ENCODE data around the gene PWP1. TPM values are rescaled to one million over a fixed set of nuclear protein-coding genes. Genes with fewer than 3 reads are reported as not detected.

PWP1 gene
- total RNA-seq, 1 experiment from 2014 or later: 49.7 TPM

DNA sequence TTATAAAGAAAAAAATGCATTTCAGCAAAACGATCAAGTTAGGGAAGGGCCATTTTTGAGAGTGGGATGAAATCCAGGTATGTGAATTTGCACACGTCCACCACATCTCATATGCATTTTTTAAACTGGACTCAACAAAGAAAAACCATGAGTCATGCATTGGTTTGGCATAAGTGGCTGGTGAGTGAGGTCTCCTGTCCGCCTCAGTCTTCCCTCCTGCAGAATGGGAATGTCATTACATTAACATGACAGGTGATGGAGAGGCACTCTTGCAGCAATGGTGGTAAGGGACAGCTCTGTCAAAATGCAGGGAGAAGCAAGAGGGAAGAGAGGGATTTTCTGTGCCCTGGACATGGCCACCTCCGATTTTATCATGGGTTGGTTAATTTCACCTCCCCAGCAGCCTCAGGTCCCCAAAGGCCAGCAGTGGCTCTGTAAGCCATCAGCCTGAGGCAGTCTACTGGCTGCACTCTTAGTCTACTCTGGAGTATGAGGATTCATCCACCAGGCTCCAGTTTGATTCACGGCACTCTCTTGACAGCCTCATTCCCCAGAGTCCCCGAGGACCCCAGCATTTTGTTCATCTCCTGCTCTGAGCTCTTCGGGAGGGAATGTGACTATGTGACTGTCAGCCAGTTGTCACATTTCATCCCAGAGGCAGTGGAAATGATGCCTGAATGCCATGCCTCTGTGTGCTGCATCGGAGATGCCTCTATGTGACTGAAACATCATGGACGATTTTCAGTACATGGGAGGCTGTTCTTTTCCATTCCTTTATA is 17.1 kb upstream of the PWP1 start:
- H3K27ac Mint-ChIP-seq: 0 out of 7 replicates have a peak overlapping the region, but pooled peaks of 1 of the 3 experiments have one; percentile 24
- H2BK12ac ChIP-seq (ENCODE audit: insufficient read length, low read depth, low read length): no peak overlapping the region
- H3K79me2 ChIP-seq (ENCODE audit: insufficient read depth, low read length): no peaks in the 10 kb centered on the region
- H3K4me2 ChIP-seq (ENCODE audit: insufficient read depth, insufficient read length, low read length): no peak overlapping the region
- H3K36me3 Mint-ChIP-seq (ENCODE audit: insufficient read depth in 1 of 3, low read depth in 3 of 3): no peaks in the 10 kb centered on the region
- H2BK5ac ChIP-seq (ENCODE audit: insufficient read length, low read length): no peak overlapping the region
- no CpG with 5 or more reads among the region's 9 CpGs for WGBS (ENCODE audit: extremely low coverage, insufficient read length, low lambda C conversion rate)
- H3K23me2 ChIP-seq (ENCODE audit: insufficient read length, low read depth, low read length, poor library complexity, severe bottlenecking): no peaks in the 10 kb centered on the region
- no peak for DNase-seq
- H3K14ac ChIP-seq (ENCODE audit: insufficient read depth, low read length): no peak overlapping the region
- no peak overlapping the region for H3K23ac ChIP-seq (ENCODE audit: insufficient read length, low read depth, low read length)
- no peak overlapping the region for H2BK15ac ChIP-seq (ENCODE audit: low read depth, low read length)
- H4K8ac ChIP-seq (replicated peaks; ENCODE audit: insufficient read length, low read depth, low read length): no peak overlapping the region
- H3K27me3 Mint-ChIP-seq (ENCODE audit: low read depth): peaks cover 3% of the 10 kb centered on the region
- H3T11ph ChIP-seq (ENCODE audit: low read length): no peak overlapping the region
- no peaks in the 10 kb centered on the region for H3K27me3 ChIP-seq (ENCODE audit: insufficient read depth, low read length)
- no peak overlapping the region for H2AFZ ChIP-seq (ENCODE audit: low read length)
- H3K4me3 Mint-ChIP-seq: no peak overlapping the region
- peaks cover 26 to 30% of the 10 kb centered on the region in 2 experiments for H3K4me1 Mint-ChIP-seq
- H3K4me1 ChIP-seq (ENCODE audit: insufficient read depth, low read length): peaks cover 5% of the 10 kb centered on the region; the same call in 1 of the 2 replicates
- H3K79me1 ChIP-seq (ENCODE audit: insufficient read depth, low read depth, low read length, poor library complexity, severe bottlenecking): no peaks in the 10 kb centered on the region
- H2BK120ac ChIP-seq (ENCODE audit: low read depth, low read length, poor library complexity, severe bottlenecking): no peak overlapping the region
- no peaks in the 10 kb centered on the region for H3K9me3 Mint-ChIP-seq
- H3K9me3 ChIP-seq (ENCODE audit: control insufficient read depth, low read depth, low read length): no peaks in the 10 kb centered on the region
- no peak overlapping the region for H3K4ac ChIP-seq (ENCODE audit: low read depth, low read length)
- H4K20me1 ChIP-seq (ENCODE audit: control insufficient read depth, insufficient read depth, insufficient read length): no peaks in the 10 kb centered on the region
- H4K5ac ChIP-seq (ENCODE audit: insufficient read length, low read depth, low read length): no peak overlapping the region
- H4K91ac ChIP-seq (ENCODE audit: insufficient read length, low read depth, low read length): no peak overlapping the region
- no peak overlapping the region for H2BK20ac ChIP-seq (ENCODE audit: low read depth, low read length, poor library complexity, severe bottlenecking)
- H3K9ac ChIP-seq (ENCODE audit: extremely low read depth, insufficient read length, low read length): no peak overlapping the region
- H3K56ac ChIP-seq (ENCODE audit: insufficient read length, low read depth, low read length): no peak overlapping the region
- TF ChIP-seq, protein P1, sequence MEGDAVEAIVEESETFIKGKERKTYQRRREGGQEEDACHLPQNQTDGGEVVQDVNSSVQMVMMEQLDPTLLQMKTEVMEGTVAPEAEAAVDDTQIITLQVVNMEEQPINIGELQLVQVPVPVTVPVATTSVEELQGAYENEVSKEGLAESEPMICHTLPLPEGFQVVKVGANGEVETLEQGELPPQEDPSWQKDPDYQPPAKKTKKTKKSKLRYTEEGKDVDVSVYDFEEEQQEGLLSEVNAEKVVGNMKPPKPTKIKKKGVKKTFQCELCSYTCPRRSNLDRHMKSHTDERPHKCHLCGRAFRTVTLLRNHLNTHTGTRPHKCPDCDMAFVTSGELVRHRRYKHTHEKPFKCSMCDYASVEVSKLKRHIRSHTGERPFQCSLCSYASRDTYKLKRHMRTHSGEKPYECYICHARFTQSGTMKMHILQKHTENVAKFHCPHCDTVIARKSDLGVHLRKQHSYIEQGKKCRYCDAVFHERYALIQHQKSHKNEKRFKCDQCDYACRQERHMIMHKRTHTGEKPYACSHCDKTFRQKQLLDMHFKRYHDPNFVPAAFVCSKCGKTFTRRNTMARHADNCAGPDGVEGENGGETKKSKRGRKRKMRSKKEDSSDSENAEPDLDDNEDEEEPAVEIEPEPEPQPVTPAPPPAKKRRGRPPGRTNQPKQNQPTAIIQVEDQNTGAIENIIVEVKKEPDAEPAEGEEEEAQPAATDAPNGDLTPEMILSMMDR (conservative IDR thresholded peaks at IDR 0.05): no peak
- H3K27ac ChIP-seq (ENCODE audit: insufficient read length, low read depth, low read length): no peak overlapping the region
- H3K18ac ChIP-seq (ENCODE audit: insufficient read length, low read depth, low read length): no peak overlapping the region
- no peak overlapping the region for H2AK5ac ChIP-seq (ENCODE audit: insufficient read length, low read length)
